Lower lobe of right lung (tissue), 2 donors: Measurements from ENCODE around the gene MITF. TPM values are rescaled to one million over a fixed set of nuclear protein-coding genes. Genes with fewer than 3 reads are reported as not detected.

Experiments used
- ATAC-seq, 2 donors: fragments of 200-7000 bp; cut with Tn5 transposase; one replicate each; pipeline ENCODE4 v1.9.1; 2020 to 2022; ENCODE audit warnings: mild to moderate bottlenecking in 2 of 2, moderate library complexity in 2 of 2
- DNase-seq: peaks from one replicate; pipeline ENCODE4 v3.0.0-alpha.2; 2020
- H3K27ac ChIP-seq: fragments of 200-600 bp; one replicate; pipeline ENCODE4 v1.8.0; 2022
- H3K27me3 ChIP-seq: fragments of 200-600 bp; one replicate; pipeline ENCODE4 v1.8.0; 2022; ENCODE audit warnings: low read depth
- H3K36me3 ChIP-seq: fragments of 200-600 bp; one replicate; pipeline ENCODE4 v1.8.0; 2022; ENCODE audit warnings: mild to moderate bottlenecking
- H3K4me1 ChIP-seq: fragments of 200-600 bp; one replicate; pipeline ENCODE4 v1.8.0; 2022
- H3K4me3 ChIP-seq: fragments of 200-600 bp; one replicate; pipeline ENCODE4 v1.8.0; 2022; ENCODE audit warnings: mild to moderate bottlenecking
- H3K9me3 ChIP-seq: fragments of 200-600 bp; one replicate; pipeline ENCODE4 v1.8.0; 2022
- intact Hi-C: fragments of 100-400 bp; cut with DNase I; formaldehyde crosslinking; loops from one replicate; pipeline ENCODE4 v1.11.0; 2022
- total RNA-seq: library from RNA; stranded (reverse); fragmentation: NEBNext Ultra II Directional; extraction: Animal tissue kit (Norgen Biotek cat#: 25700); gene quantifications from one replicate; pipeline ENCODE4 v1.2.1, GENCODE V29; 2021
- TF ChIP-seq, protein P1 (sequence below): fragments of 200-600 bp; IDR thresholded peaks from one replicate; pipeline ENCODE4 v1.8.0; 2022; ENCODE audit warnings: antibody characterized with exemption, mild to moderate bottlenecking
- donor health status: DM: no; HTN: yes; CAD: no; lungs with severe emphysema.

The MITF gene
- total RNA-seq, 1 donor from 2014 or later, result 45.1 TPM

GRCh38 chr3:69844706-69845105, 105.4 kb downstream of the MITF start:
- H3K9me3 ChIP-seq, result no peaks in the 10 kb centered on the region
- H3K4me3 ChIP-seq, result no peak overlapping the region
- ATAC-seq (no peak), DNase-seq (no peak)
- no peaks in the 10 kb centered on the region for H3K4me1 ChIP-seq
- no peak overlapping the region for H3K27ac ChIP-seq
- intact Hi-C loops, result no loop called here
- no peaks in the 10 kb centered on the region for H3K27me3 ChIP-seq
- no peaks in the 10 kb centered on the region for H3K36me3 ChIP-seq
- TF ChIP-seq, protein P1, sequence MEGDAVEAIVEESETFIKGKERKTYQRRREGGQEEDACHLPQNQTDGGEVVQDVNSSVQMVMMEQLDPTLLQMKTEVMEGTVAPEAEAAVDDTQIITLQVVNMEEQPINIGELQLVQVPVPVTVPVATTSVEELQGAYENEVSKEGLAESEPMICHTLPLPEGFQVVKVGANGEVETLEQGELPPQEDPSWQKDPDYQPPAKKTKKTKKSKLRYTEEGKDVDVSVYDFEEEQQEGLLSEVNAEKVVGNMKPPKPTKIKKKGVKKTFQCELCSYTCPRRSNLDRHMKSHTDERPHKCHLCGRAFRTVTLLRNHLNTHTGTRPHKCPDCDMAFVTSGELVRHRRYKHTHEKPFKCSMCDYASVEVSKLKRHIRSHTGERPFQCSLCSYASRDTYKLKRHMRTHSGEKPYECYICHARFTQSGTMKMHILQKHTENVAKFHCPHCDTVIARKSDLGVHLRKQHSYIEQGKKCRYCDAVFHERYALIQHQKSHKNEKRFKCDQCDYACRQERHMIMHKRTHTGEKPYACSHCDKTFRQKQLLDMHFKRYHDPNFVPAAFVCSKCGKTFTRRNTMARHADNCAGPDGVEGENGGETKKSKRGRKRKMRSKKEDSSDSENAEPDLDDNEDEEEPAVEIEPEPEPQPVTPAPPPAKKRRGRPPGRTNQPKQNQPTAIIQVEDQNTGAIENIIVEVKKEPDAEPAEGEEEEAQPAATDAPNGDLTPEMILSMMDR, result no peak

- Histone ChIP-seq H3K27me3 (no peaks in the 10 kb centered on the region), H3K36me3 (no peaks in the 10 kb centered on the region), H3K27ac (no peak overlapping the region), H3K4me1 (no peaks in the 10 kb centered on the region), H3K9me3 (no peaks in the 10 kb centered on the region), H3K4me3 (no peak overlapping the region)
- TF ChIP-seq, protein P1, result no peak
- intact Hi-C loops, result no loop called here
- ATAC-seq (no peak), DNase-seq (no peak)
Observed at GRCh38 chr3:69847303-69847702, 108.0 kb downstream of the MITF start.

GRCh38 chr3:69848113-69848512, 108.8 kb downstream of the MITF start:
- Histone ChIP-seq H3K27ac (no peak overlapping the region), H3K4me3 (no peak overlapping the region), H3K27me3 (no peaks in the 10 kb centered on the region), H3K9me3 (no peaks in the 10 kb centered on the region), H3K4me1 (no peaks in the 10 kb centered on the region), H3K36me3 (no peaks in the 10 kb centered on the region)
- TF ChIP-seq, protein P1, result no peak
- no peak for DNase-seq
- intact Hi-C loops, result no loop called here
- no peak for ATAC-seq

- Histone ChIP-seq H3K27me3 (no peaks in the 10 kb centered on the region), H3K4me3 (no peak overlapping the region), H3K9me3 (no peaks in the 10 kb centered on the region), H3K27ac (no peak overlapping the region), H3K36me3 (no peaks in the 10 kb centered on the region), H3K4me1 (no peaks in the 10 kb centered on the region)
- no peak for DNase-seq
- intact Hi-C loops, result no loop called here
- TF ChIP-seq, protein P1, result no peak
- no peak for ATAC-seq
Observed at GRCh38 chr3:69850849-69851248, 111.6 kb downstream of the MITF start.

DNA sequence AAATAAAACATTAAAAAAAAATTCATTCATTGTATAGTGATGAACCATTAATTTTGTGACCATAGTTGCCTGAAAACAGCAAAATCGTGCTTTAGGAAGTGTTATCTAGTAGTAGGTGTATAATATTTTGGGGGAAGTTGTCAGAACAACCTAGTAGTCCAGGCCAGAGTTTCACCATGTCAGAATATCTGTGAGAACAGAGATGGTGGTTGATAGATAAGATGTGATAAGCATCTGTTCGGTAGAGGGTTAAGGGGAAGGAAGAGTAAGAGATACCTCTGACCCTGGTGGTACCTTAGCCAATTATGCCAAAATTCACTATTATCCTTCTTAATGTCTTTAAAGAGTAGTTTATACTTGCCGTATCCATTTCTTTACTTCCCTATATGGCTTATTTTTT, 113.8 kb downstream of the MITF start:
- no peaks in the 10 kb centered on the region for H3K36me3 ChIP-seq
- H3K9me3 ChIP-seq, result no peaks in the 10 kb centered on the region
- no peak for DNase-seq
- no peak overlapping the region for H3K4me3 ChIP-seq
- TF ChIP-seq, protein P1, result no peak
- ATAC-seq, result no peak
- intact Hi-C loops, result no loop called here
- H3K27ac ChIP-seq, result no peak overlapping the region
- H3K4me1 ChIP-seq, result no peaks in the 10 kb centered on the region
- H3K27me3 ChIP-seq, result no peaks in the 10 kb centered on the region
